HG03575 (cell line): ENCODE measurements around the gene NTN5.
"Not testable (repeated sequence)": the region's sequence is repeated elsewhere in the genome, so short reads cannot be mapped to it uniquely, and the experiment has no call there.

Experiments
- ATAC-seq: cut with Tn5 transposase; IDR thresholded peaks from one replicate; pipeline ENCODE4 v1.9.1; 2021; ENCODE audit not compliant: unreplicated experiment, insufficient number of reproducible peaks, low FRiP score; ENCODE audit errors: extremely low read depth

NTN5 gene

GRCh38 chr19:48702701-48703100 lies 29.9 kb upstream of the NTN5 start:
- no peak for ATAC-seq

- ATAC-seq: no peak
Measured at GRCh38 chr19:48698046-48698445, 25.2 kb upstream of the NTN5 start.

- ATAC-seq: no peak
Measured at GRCh38 chr19:48696353-48697010, 23.7 kb upstream of the NTN5 start.

GRCh38 chr19:48695743-48696352 lies 23.0 kb upstream of the NTN5 start, which contains the start of gene FUT2:
TSS of gene FUT2 (plus strand) at chr19:48695971. CDS start at chr19:48702957, 6,986 bp downstream.
- ATAC-seq: no peak

GRCh38 chr19:48693629-48694028 lies 20.8 kb upstream of the NTN5 start:
- not testable (repeated sequence) for ATAC-seq

GRCh38 chr19:48689449-48689848 lies 16.6 kb upstream of the NTN5 start:
- no peak for ATAC-seq

- no peak for ATAC-seq
Measured at GRCh38 chr19:48687776-48688175, 15.0 kb upstream of the NTN5 start.

- ATAC-seq: not testable (repeated sequence)
Measured at GRCh38 chr19:48686637-48687036, 13.8 kb upstream of the NTN5 start.

GRCh38 chr19:48686088-48686487 lies 13.3 kb upstream of the NTN5 start:
- no peak for ATAC-seq

- no peak for ATAC-seq
Measured at GRCh38 chr19:48685583-48685982, 12.8 kb upstream of the NTN5 start.

GRCh38 chr19:48683349-48683748 lies 10.5 kb upstream of the NTN5 start:
- ATAC-seq: no peak

- ATAC-seq: no peak
Measured at GRCh38 chr19:48681127-48681470, 8.3 kb upstream of the NTN5 start.

GRCh38 chr19:48680436-48681126 lies 7.8 kb upstream of the NTN5 start:
- ATAC-seq: no peak

GRCh38 chr19:48680006-48680405 lies 7.2 kb upstream of the NTN5 start:
- not testable (repeated sequence) for ATAC-seq

- ATAC-seq: no peak
Measured at GRCh38 chr19:48678201-48678600, 5.4 kb upstream of the NTN5 start.

- no peak for ATAC-seq
Measured at GRCh38 chr19:48676887-48677286, 4.1 kb upstream of the NTN5 start.

GRCh38 chr19:48676487-48676886 lies 3.7 kb upstream of the NTN5 start:
- no peak for ATAC-seq

GRCh38 chr19:48674921-48675824 lies 2.4 kb upstream of the NTN5 start:
- no peak for ATAC-seq

GRCh38 chr19:48674216-48674809 lies 1.5 kb upstream of the NTN5 start:
- no peak for ATAC-seq
